PFSK-1 (cell line): Measurements from ENCODE around the gene FAM168A.

Source experiments
- FOXP2 ChIP-seq: optimal IDR thresholded peaks from 2 replicates; pipeline ENCODE3; 2011; ENCODE audit warnings: borderline replicate concordance, control low read depth, inconsistent platforms; ENCODE audit not compliant: insufficient read depth; ENCODE audit errors: extremely low read length, extremely low read depth
- POLR2AphosphoS5 ChIP-seq: IDR thresholded peaks from 2 replicates; pipeline ENCODE4 v1.6.1; 2012; ENCODE audit warnings: low read depth, mild to moderate bottlenecking, control low read depth, low read length, moderate library complexity
- SIN3A ChIP-seq: IDR thresholded peaks from 2 replicates; pipeline ENCODE4 v1.6.1; 2012; ENCODE audit warnings: mild to moderate bottlenecking, low read length, moderate library complexity, borderline replicate concordance; ENCODE audit not compliant: insufficient read depth
- TAF1 ChIP-seq: IDR thresholded peaks from 2 replicates; pipeline ENCODE4 v1.6.1; 2012; ENCODE audit warnings: low read length, control low read depth, borderline replicate concordance; ENCODE audit not compliant: insufficient read depth
- TF ChIP-seq, protein P1 (sequence below), 2 experiments: IDR thresholded peaks; 2 replicates each; pipeline versions ENCODE4 v1.6.1 to v1.8.0; 2011 to 2012; ENCODE audit warnings: low read depth in 2 of 2, low read length in 2 of 2, control low read depth in 1 of 2, inconsistent platforms in 1 of 2, mild to moderate bottlenecking in 1 of 2, moderate library complexity in 1 of 2; ENCODE audit not compliant: insufficient read depth in 1 of 2

FAM168A gene

DNA sequence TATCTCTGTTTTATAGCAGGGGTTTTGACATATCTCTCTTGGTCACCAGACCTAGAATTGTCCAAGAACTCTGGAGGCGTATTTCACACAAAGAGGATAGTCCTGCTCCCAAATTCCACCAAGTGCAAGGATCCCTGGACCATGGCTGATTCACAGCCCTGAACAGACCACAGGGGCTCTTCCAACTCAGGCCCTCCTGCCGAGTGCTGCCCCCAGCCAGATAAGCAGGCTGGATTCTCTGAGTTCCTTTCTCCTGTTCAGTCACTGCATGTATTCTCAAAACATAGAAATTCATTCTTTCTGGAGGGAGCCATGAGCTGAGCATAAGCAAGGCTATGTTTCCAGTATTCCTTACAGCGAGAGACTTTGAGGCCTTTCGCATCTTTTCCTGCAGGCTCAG is 35.1 kb upstream of the FAM168A start:
- TF ChIP-seq POLR2AphosphoS5: no peak
- no peak for TF ChIP-seq SIN3A
- TF ChIP-seq FOXP2: no peak
- no peak for TF ChIP-seq TAF1
- TF ChIP-seq, protein P1, sequence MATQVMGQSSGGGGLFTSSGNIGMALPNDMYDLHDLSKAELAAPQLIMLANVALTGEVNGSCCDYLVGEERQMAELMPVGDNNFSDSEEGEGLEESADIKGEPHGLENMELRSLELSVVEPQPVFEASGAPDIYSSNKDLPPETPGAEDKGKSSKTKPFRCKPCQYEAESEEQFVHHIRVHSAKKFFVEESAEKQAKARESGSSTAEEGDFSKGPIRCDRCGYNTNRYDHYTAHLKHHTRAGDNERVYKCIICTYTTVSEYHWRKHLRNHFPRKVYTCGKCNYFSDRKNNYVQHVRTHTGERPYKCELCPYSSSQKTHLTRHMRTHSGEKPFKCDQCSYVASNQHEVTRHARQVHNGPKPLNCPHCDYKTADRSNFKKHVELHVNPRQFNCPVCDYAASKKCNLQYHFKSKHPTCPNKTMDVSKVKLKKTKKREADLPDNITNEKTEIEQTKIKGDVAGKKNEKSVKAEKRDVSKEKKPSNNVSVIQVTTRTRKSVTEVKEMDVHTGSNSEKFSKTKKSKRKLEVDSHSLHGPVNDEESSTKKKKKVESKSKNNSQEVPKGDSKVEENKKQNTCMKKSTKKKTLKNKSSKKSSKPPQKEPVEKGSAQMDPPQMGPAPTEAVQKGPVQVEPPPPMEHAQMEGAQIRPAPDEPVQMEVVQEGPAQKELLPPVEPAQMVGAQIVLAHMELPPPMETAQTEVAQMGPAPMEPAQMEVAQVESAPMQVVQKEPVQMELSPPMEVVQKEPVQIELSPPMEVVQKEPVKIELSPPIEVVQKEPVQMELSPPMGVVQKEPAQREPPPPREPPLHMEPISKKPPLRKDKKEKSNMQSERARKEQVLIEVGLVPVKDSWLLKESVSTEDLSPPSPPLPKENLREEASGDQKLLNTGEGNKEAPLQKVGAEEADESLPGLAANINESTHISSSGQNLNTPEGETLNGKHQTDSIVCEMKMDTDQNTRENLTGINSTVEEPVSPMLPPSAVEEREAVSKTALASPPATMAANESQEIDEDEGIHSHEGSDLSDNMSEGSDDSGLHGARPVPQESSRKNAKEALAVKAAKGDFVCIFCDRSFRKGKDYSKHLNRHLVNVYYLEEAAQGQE (IDR thresholded peaks at IDR 0.05; ENCODE audit: insufficient read depth in 1 of 2, low read depth in 2 of 2, low read length in 2 of 2): no peak

DNA sequence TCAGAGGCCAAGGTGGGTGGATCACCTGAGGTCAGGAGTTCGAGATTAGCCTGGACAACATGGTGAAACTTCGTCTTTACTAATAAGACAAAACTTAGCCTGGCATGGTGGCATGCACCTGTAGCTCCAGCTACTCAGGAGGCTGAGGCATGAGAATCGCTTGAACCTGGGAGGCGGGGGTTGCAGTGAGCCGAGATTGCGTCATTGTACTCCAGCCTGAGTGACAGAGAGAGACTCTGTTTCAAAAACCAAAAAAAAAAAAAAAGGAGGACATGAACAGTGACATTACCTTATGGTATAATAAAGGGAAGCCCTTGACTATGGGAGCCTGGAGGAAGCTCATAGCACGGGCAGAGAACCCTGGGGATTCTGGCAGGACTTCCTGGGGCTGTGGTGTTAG is 32.0 kb upstream of the FAM168A start:
- TF ChIP-seq, protein P1 (IDR thresholded peaks at IDR 0.05; ENCODE audit: insufficient read depth in 1 of 2, low read depth in 2 of 2, low read length in 2 of 2): no peak
- no peak for TF ChIP-seq SIN3A
- TF ChIP-seq POLR2AphosphoS5: no peak
- no peak for TF ChIP-seq FOXP2
- TF ChIP-seq TAF1: no peak

DNA sequence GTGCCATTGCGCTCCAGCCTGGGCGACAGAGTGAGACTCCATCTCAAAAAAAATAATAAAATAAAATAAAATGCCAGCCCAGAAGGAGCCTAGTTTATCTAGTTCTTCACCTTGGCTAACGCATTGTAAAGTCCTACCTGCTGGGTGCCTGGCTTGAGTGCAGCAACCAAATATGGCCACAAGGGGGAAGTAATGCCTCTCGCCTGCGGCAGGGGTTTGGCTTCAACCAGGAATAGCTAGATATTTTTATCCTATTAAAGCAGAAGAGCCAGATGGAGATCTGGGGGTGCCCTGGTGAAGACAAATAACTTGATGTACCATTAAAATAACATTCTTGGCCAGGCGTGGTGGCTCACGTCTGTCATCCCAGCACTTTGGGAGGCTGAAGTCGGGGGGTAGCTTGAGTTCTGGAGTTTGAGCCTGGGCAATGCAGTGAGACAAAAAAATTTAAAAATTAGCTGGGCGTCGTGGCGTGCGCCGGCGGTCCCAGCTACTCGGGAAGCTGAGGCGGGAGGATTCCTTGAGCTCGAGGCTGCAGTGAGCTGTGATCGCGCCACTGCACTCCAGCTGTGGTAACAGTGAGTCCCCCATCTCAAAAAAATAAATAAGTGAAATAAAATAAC is 27.9 kb upstream of the FAM168A start:
- no peak for TF ChIP-seq SIN3A
- no peak for TF ChIP-seq FOXP2
- no peak for TF ChIP-seq TAF1
- TF ChIP-seq, protein P1 (IDR thresholded peaks at IDR 0.05; ENCODE audit: insufficient read depth in 1 of 2, low read depth in 2 of 2, low read length in 2 of 2): no peak
- no peak for TF ChIP-seq POLR2AphosphoS5

DNA sequence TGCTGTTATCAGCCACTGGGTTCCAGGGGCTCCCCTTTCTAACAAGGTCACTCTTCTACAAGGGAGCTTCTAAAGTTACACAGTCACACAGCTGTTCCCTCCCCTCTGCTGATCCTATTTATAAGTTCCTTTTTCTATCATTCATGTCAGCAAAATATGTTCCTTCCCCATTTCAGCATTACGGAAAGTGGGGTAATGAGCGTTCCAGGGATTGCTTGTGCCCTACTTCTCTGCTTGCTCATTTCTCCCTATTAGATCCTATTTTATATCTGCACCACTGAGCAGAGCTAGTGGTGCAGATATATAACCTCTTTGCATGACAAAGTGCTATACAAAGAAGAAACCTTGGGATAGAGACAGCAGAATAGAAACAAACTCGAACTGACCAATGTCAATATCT is 25.8 kb upstream of the FAM168A start:
- no peak for TF ChIP-seq POLR2AphosphoS5
- TF ChIP-seq SIN3A: no peak
- TF ChIP-seq, protein P1 (IDR thresholded peaks at IDR 0.05; ENCODE audit: insufficient read depth in 1 of 2, low read depth in 2 of 2, low read length in 2 of 2): no peak
- no peak for TF ChIP-seq TAF1
- no peak for TF ChIP-seq FOXP2
